Measurements from ENCODE around the gene MNX1. TPM values are rescaled to one million over a fixed set of nuclear protein-coding genes. Genes with fewer than 3 reads are reported as not detected.

Gene MNX1
- total RNA-seq, 2 donors from 2014 or later: not detected

DNA sequence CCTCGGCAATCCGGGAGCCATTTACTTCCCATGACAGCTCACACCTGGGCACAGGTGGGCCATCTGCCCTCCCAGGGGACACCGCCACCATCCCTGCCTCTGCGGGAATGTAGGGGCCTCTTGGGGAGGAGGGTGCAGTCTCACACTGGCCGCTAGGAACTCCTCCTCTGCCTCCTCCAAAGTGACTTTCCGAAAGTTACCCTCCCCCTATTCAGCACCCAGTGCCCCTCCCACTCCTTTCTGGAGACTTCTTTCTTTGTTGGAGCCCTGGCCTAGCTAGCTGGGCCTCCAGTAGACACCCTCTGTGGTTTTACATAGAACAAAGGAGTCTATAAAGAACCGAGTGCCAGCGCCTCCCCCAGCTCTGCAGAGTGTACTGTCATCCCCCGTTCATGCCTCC is 45.8 kb upstream of the MNX1 start:
- Histone ChIP-seq H3K27ac (no peak overlapping the region), H3K4me3 (no peak overlapping the region), H3K27me3 (no peaks in the 10 kb centered on the region), H3K9me3 (peaks cover 0 to 9% of the 10 kb centered on the region in 2 donors), H3K36me3 (no peaks in the 10 kb centered on the region), H3K4me1 (no peaks in the 10 kb centered on the region)
- DNase-seq (ENCODE audit: low spot score): no peak
- TF ChIP-seq CTCF (IDR thresholded peaks at IDR 0.05): no peak

- no peaks in the 10 kb centered on the region for H3K36me3 ChIP-seq
- H3K27ac ChIP-seq: no peak overlapping the region
- peaks cover 0 to 9% of the 10 kb centered on the region in 2 donors for H3K9me3 ChIP-seq
- no peaks in the 10 kb centered on the region for H3K27me3 ChIP-seq
- no peak for DNase-seq (ENCODE audit: low spot score)
- no peaks in the 10 kb centered on the region for H3K4me1 ChIP-seq
- H3K4me3 ChIP-seq: no peak overlapping the region
- TF ChIP-seq CTCF (IDR thresholded peaks at IDR 0.05): no peak
Measured at GRCh38 chr7:157054927-157055326, 44.5 kb upstream of the MNX1 start.

DNA sequence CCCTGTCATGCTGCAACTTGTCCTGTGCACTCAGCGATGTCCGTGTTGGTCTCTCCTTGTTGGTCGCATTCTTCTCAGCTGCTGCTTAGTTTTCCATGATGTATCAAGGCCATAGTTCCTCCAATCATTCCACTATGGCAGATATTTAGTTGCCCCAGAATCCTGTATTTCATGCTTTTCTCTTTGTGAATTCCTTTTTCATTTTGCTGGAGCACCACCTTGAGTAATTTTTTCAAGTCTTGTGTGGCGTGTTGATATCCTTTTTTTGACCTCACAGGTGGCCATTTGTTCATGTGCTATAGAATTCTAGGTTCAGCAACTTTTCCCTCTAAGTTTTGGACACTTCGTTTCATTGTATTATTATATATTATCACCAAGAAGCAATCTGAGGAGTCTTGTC is 42.7 kb upstream of the MNX1 start:
- H3K4me1 ChIP-seq: no peaks in the 10 kb centered on the region

DNA sequence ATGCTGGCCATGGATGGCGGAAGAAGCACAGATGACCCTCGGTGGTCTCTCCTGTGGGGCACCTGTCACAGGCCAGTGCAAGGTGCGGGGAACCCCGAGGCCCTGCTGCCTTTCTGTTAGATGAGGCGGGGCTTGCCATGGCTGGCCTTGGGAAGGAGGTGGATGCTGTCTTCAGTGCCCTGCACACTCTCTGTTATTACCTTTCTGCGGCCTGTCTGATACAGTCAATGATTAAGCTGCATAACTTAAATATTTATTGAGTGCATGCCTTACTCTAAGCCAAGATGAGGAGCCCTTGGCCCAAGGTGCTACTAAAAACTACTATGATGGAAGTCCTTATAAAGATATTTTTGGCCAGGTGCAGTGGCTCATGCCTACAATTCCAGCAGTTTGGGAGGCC is 36.7 kb upstream of the MNX1 start:
- Histone ChIP-seq H3K4me3 (no peak overlapping the region), H3K36me3 (no peaks in the 10 kb centered on the region), H3K27me3 (no peaks in the 10 kb centered on the region), H3K9me3 (no peaks in the 10 kb centered on the region), H3K4me1 (no peaks in the 10 kb centered on the region), H3K27ac (no peak overlapping the region)
- no peak for DNase-seq (ENCODE audit: low spot score)
- no peak for TF ChIP-seq CTCF (IDR thresholded peaks at IDR 0.05)

More for the DNA sequence above, 42.7 kb upstream of the MNX1 start:
- H3K27ac ChIP-seq: no peak overlapping the region
- H3K4me3 ChIP-seq: no peak overlapping the region
- no peak for DNase-seq (ENCODE audit: low spot score)
- no peaks in the 10 kb centered on the region for H3K36me3 ChIP-seq
- peaks cover 0 to 9% of the 10 kb centered on the region in 2 donors for H3K9me3 ChIP-seq
- H3K27me3 ChIP-seq: no peaks in the 10 kb centered on the region
- TF ChIP-seq CTCF (IDR thresholded peaks at IDR 0.05): no peak

- H3K27me3 ChIP-seq: no peaks in the 10 kb centered on the region
- no peak overlapping the region for H3K27ac ChIP-seq
- H3K36me3 ChIP-seq: no peaks in the 10 kb centered on the region
- no peaks in the 10 kb centered on the region for H3K9me3 ChIP-seq
- H3K4me1 ChIP-seq: no peaks in the 10 kb centered on the region
- no peak for TF ChIP-seq CTCF (IDR thresholded peaks at IDR 0.05)
- H3K4me3 ChIP-seq: no peak overlapping the region
- no peak for DNase-seq (ENCODE audit: low spot score)
Measured at GRCh38 chr7:157046681-157047080, 36.2 kb upstream of the MNX1 start.

- no peak for TF ChIP-seq CTCF (IDR thresholded peaks at IDR 0.05)
- Histone ChIP-seq H3K4me1 (no peaks in the 10 kb centered on the region), H3K4me3 (no peak overlapping the region), H3K27ac (no peak overlapping the region), H3K9me3 (no peaks in the 10 kb centered on the region), H3K36me3 (no peaks in the 10 kb centered on the region), H3K27me3 (no peaks in the 10 kb centered on the region)
- no peak for DNase-seq (ENCODE audit: low spot score)
Measured at GRCh38 chr7:157044943-157045660, 34.6 kb upstream of the MNX1 start.
